WTC11 (cell line): ENCODE results near the gene STK32C. TPM values are rescaled to one million over a fixed set of nuclear protein-coding genes. Genes with fewer than 3 reads are reported as not detected.

Experiments
- ATAC-seq: fragments of 200-7000 bp; cut with Tn5 transposase; 2 replicates; pipeline ENCODE4 v1.10.0; 2021; ENCODE audit warnings: mild to moderate bottlenecking, moderate library complexity
- CTCF ChIA-PET: fragments of 300-600 bp; sonication (Branson Sonifier 250); formaldehyde crosslinking; loops from one replicate; lab custom pipeline; 2021; ENCODE audit warnings: antibody characterized with exemption; lab: Charles Lee
- POLR2A ChIA-PET: fragments of 350-600 bp; sonication (Branson Sonifier 250); formaldehyde crosslinking; loops from one replicate; lab custom pipeline; 2021; ENCODE audit warnings: antibody characterized with exemption; lab: Charles Lee
- DNase-seq: peaks from one replicate; pipeline ENCODE4 v3.0.0; 2021; ENCODE audit warnings: low spot score
- H3K27ac Mint-ChIP-seq: 2 replicates; pipeline ENCODE4 v1.8.0; 2021; ENCODE audit warnings: mixed read lengths
- H3K27me3 Mint-ChIP-seq: 2 replicates; pipeline ENCODE4 v1.8.0; 2021; ENCODE audit warnings: low read depth, mild to moderate bottlenecking, moderate library complexity, mixed read lengths
- H3K36me3 Mint-ChIP-seq: 2 replicates; pipeline ENCODE4 v1.8.0; 2021; ENCODE audit warnings: mixed read lengths
- H3K4me1 Mint-ChIP-seq: 2 replicates; pipeline ENCODE4 v1.8.0; 2022; ENCODE audit warnings: mixed read lengths
- H3K4me3 Mint-ChIP-seq: 2 replicates; pipeline ENCODE4 v1.8.0; 2021; ENCODE audit warnings: mild to moderate bottlenecking, moderate library complexity, mixed read lengths
- H3K9me3 Mint-ChIP-seq: 2 replicates; pipeline ENCODE4 v1.8.0; 2021; ENCODE audit warnings: mixed read lengths
- CDX4 ChIP-seq: fragments of 250-450 bp; sonication (Bioruptor Pico); IDR thresholded peaks from 2 replicates; pipeline ENCODE4 v1.9.0; 2021; ENCODE audit warnings: moderate library complexity, mild to moderate bottlenecking, inconsistent platforms, borderline replicate concordance
- CREB1 ChIP-seq: sonication (generic); formaldehyde crosslinking; IDR thresholded peaks from 2 replicates; pipeline ENCODE4 v1.8.0; 2023; ENCODE audit warnings: mild to moderate bottlenecking, missing genetic modification reagents
- EMX1 ChIP-seq: fragments of 250-450 bp; sonication (Bioruptor Pico); IDR thresholded peaks from 2 replicates; pipeline ENCODE4 v1.8.0; 2021; ENCODE audit warnings: mild to moderate bottlenecking
- ERG ChIP-seq: fragments of 250-450 bp; sonication (Bioruptor Pico); IDR thresholded peaks from 2 replicates; pipeline ENCODE4 v1.8.0; 2021; ENCODE audit warnings: mild to moderate bottlenecking
- ESRRA ChIP-seq: sonication (generic); formaldehyde crosslinking; IDR thresholded peaks from 2 replicates; pipeline ENCODE4 v1.8.1; 2022; ENCODE audit warnings: mild to moderate bottlenecking, missing genetic modification reagents, borderline replicate concordance
- FOXJ3 ChIP-seq: sonication (generic); formaldehyde crosslinking; IDR thresholded peaks from 2 replicates; pipeline ENCODE4 v1.9.0; 2021; ENCODE audit warnings: missing genetic modification reagents, mild to moderate bottlenecking, borderline replicate concordance
- GABPB1 ChIP-seq: sonication (generic); formaldehyde crosslinking; IDR thresholded peaks from 2 replicates; pipeline ENCODE4 v1.8.1; 2023; ENCODE audit warnings: mild to moderate bottlenecking, missing genetic modification reagents
- GTF2I ChIP-seq: fragments of 250-450 bp; sonication (Bioruptor Pico); conservative IDR thresholded peaks from 2 replicates; pipeline ENCODE4 v1.4.0; 2021; ENCODE audit warnings: mild to moderate bottlenecking
- PREB ChIP-seq: sonication (generic); formaldehyde crosslinking; IDR thresholded peaks from 2 replicates; pipeline ENCODE4 v1.8.1; 2022; ENCODE audit warnings: mild to moderate bottlenecking, missing genetic modification reagents, moderate library complexity, borderline replicate concordance
- RORB ChIP-seq: fragments of 250-450 bp; sonication (Bioruptor Pico); IDR thresholded peaks from 2 replicates; pipeline ENCODE4 v1.9.0; 2021; ENCODE audit warnings: mild to moderate bottlenecking
- SMAD3 ChIP-seq: sonication (generic); formaldehyde crosslinking; IDR thresholded peaks from 2 replicates; pipeline ENCODE4 v1.8.0; 2022; ENCODE audit warnings: missing genetic modification reagents, mild to moderate bottlenecking, borderline replicate concordance
- ZBTB21 ChIP-seq: sonication (generic); formaldehyde crosslinking; IDR thresholded peaks from 2 replicates; pipeline ENCODE4 v1.8.1; 2023; ENCODE audit warnings: mild to moderate bottlenecking, missing genetic modification reagents, borderline replicate concordance
- ZNF317 ChIP-seq: sonication (generic); formaldehyde crosslinking; IDR thresholded peaks from 2 replicates; pipeline ENCODE4 v1.8.1; 2023; ENCODE audit warnings: low read depth, mild to moderate bottlenecking, moderate library complexity, missing genetic modification reagents, borderline replicate concordance
- total RNA-seq: library from RNA; stranded (reverse); gene quantifications from 3 replicates; pipeline ENCODE4 v1.2.3, GENCODE V29; 2021
- TF ChIP-seq, protein P1 (sequence below): sonication (generic); formaldehyde crosslinking; IDR thresholded peaks from 2 replicates; pipeline ENCODE4 v1.8.1; 2022; ENCODE audit warnings: missing genetic modification reagents, borderline replicate concordance
- TF ChIP-seq, protein P2 (sequence below): sonication (generic); formaldehyde crosslinking; IDR thresholded peaks from 2 replicates; pipeline ENCODE4 v1.8.0; 2023; ENCODE audit warnings: missing genetic modification reagents
- TF ChIP-seq, protein P3 (sequence below): fragments of 250-450 bp; sonication (Bioruptor Pico); IDR thresholded peaks from 2 replicates; pipeline ENCODE4 v2.1.2; 2022; ENCODE audit warnings: mild to moderate bottlenecking, moderate library complexity
- TF ChIP-seq, protein P4 (sequence below): sonication (generic); formaldehyde crosslinking; IDR thresholded peaks from 2 replicates; pipeline ENCODE4 v1.8.1; 2023; ENCODE audit warnings: mild to moderate bottlenecking, missing genetic modification reagents
- TF ChIP-seq, protein P5 (sequence below): sonication (generic); formaldehyde crosslinking; IDR thresholded peaks from 2 replicates; pipeline ENCODE4 v1.8.1; 2023; ENCODE audit warnings: mild to moderate bottlenecking, missing genetic modification reagents, moderate library complexity

The STK32C gene
- total RNA-seq, 1 experiment from 2014 or later = 20.7 TPM

GRCh38 chr10:132349766-132350165 lies 42.0 kb upstream of the STK32C start:
- Mint-ChIP-seq H3K4me1 (no peaks in the 10 kb centered on the region), H3K4me3 (no peak overlapping the region), H3K27ac (no peak overlapping the region), H3K27me3 (peaks cover 7% of the 10 kb centered on the region), H3K36me3 (no peaks in the 10 kb centered on the region), H3K9me3 (no peaks in the 10 kb centered on the region)
- TF ChIP-seq GABPB1 (CRISPR knock-in tag) (no peak), ESRRA (no peak), RORB (CRISPR knock-in tag) (no peak), EMX1 (CRISPR knock-in tag) (no peak), GTF2I (CRISPR knock-in tag) (no peak), FOXJ3 (CRISPR knock-in tag) (no peak), ZBTB21 (CRISPR knock-in tag) (no peak), SMAD3 (CRISPR knock-in tag) (no peak), ZNF317 (CRISPR knock-in tag) (no peak), PREB (CRISPR knock-in tag) (no peak), CREB1 (CRISPR knock-in tag) (no peak), CDX4 (CRISPR knock-in tag) (no peak)
- TF ChIP-seq, protein P1, sequence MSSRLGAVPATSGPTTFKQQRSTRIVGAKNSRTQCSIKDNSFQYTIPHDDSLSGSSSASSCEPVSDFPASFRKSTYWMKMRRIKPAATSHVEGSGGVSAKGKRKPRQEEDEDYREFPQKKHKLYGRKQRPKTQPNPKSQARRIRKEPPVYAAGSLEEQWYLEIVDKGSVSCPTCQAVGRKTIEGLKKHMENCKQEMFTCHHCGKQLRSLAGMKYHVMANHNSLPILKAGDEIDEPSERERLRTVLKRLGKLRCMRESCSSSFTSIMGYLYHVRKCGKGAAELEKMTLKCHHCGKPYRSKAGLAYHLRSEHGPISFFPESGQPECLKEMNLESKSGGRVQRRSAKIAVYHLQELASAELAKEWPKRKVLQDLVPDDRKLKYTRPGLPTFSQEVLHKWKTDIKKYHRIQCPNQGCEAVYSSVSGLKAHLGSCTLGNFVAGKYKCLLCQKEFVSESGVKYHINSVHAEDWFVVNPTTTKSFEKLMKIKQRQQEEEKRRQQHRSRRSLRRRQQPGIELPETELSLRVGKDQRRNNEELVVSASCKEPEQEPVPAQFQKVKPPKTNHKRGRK (CRISPR knock-in tag) = no peak
- TF ChIP-seq, protein P2, sequence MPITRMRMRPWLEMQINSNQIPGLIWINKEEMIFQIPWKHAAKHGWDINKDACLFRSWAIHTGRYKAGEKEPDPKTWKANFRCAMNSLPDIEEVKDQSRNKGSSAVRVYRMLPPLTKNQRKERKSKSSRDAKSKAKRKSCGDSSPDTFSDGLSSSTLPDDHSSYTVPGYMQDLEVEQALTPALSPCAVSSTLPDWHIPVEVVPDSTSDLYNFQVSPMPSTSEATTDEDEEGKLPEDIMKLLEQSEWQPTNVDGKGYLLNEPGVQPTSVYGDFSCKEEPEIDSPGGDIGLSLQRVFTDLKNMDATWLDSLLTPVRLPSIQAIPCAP (CRISPR knock-in tag) = no peak
- TF ChIP-seq, protein P3, sequence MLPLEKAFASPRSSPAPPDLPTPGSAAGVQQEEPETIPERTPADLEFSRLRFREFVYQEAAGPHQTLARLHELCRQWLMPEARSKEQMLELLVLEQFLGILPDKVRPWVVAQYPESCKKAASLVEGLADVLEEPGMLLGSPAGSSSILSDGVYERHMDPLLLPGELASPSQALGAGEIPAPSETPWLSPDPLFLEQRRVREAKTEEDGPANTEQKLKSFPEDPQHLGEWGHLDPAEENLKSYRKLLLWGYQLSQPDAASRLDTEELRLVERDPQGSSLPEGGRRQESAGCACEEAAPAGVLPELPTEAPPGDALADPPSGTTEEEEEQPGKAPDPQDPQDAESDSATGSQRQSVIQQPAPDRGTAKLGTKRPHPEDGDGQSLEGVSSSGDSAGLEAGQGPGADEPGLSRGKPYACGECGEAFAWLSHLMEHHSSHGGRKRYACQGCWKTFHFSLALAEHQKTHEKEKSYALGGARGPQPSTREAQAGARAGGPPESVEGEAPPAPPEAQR (CRISPR knock-in tag) = no peak
- TF ChIP-seq, protein P4, sequence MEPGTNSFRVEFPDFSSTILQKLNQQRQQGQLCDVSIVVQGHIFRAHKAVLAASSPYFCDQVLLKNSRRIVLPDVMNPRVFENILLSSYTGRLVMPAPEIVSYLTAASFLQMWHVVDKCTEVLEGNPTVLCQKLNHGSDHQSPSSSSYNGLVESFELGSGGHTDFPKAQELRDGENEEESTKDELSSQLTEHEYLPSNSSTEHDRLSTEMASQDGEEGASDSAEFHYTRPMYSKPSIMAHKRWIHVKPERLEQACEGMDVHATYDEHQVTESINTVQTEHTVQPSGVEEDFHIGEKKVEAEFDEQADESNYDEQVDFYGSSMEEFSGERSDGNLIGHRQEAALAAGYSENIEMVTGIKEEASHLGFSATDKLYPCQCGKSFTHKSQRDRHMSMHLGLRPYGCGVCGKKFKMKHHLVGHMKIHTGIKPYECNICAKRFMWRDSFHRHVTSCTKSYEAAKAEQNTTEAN (CRISPR knock-in tag) = no peak
- TF ChIP-seq, protein P5, sequence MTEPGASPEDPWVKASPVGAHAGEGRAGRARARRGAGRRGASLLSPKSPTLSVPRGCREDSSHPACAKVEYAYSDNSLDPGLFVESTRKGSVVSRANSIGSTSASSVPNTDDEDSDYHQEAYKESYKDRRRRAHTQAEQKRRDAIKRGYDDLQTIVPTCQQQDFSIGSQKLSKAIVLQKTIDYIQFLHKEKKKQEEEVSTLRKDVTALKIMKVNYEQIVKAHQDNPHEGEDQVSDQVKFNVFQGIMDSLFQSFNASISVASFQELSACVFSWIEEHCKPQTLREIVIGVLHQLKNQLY (CRISPR knock-in tag) = no peak
- no peak for ATAC-seq
- no peak for DNase-seq
- ChIA-PET POLR2A (no interaction called here), CTCF (interaction anchor here (2.4 to 2.6 kb wide), 2 partner anchors 12 to 126 kb away, joined by 8 to 25 read pairs; no protein-coding TSS in a partner anchor)

GRCh38 chr10:132347931-132348267 lies 40.1 kb upstream of the STK32C start:
- TF ChIP-seq ERG (no peak), EMX1 (CRISPR knock-in tag) (no peak)
- TF ChIP-seq, protein P5 (CRISPR knock-in tag) = no peak
- no peak overlapping the region for H3K4me3 Mint-ChIP-seq
- H3K4me1 Mint-ChIP-seq = no peaks in the 10 kb centered on the region
- no peaks in the 10 kb centered on the region for H3K9me3 Mint-ChIP-seq
- DNase-seq = no peak
- H3K36me3 Mint-ChIP-seq = no peaks in the 10 kb centered on the region
- ChIA-PET CTCF (interaction anchor here (0.6 to 2.1 kb wide), 3 partner anchors 13 to 37 kb away, joined by 3 to 14 read pairs (median 3); no protein-coding TSS in a partner anchor), POLR2A (no interaction called here)
- ATAC-seq = no peak
- 0 out of 2 replicates have a peak overlapping the region, but pooled peaks have one; percentile 44 for H3K27ac Mint-ChIP-seq
- peaks cover 7% of the 10 kb centered on the region for H3K27me3 Mint-ChIP-seq
